ENCODE results near the gene KIF21A. TPM values are rescaled to one million over a fixed set of nuclear protein-coding genes. Genes with fewer than 3 reads are reported as not detected.

KIF21A gene
- total RNA-seq, 2 donors from 2014 or later: 32.3 to 35.3 TPM

GRCh38 chr12:39406262-39406661, 36.7 kb downstream of the KIF21A start:
- DNase-seq: no peak
- H3K27me3 ChIP-seq (ENCODE audit: control insufficient read depth, insufficient read depth, low read length, poor library complexity, severe bottlenecking): no peaks in the 10 kb centered on the region
- H3K4me3 ChIP-seq (ENCODE audit: low read length): no peak overlapping the region
- Mint-ChIP-seq H3K4me3 (no peak overlapping the region), H3K27ac (no peak overlapping the region), H3K36me3 (ENCODE audit: low read depth) (no peaks in the 10 kb centered on the region), H3K27me3 (ENCODE audit: insufficient read depth) (peaks cover 2% of the 10 kb centered on the region), H3K9me3 (no peaks in the 10 kb centered on the region), H3K4me1 (peaks cover 5% of the 10 kb centered on the region)
- H3K9me3 ChIP-seq (ENCODE audit: control insufficient read depth, low read length): no peaks in the 10 kb centered on the region
- H3K9ac ChIP-seq (ENCODE audit: extremely low read depth, low read length, poor library complexity, severe bottlenecking): no peak overlapping the region
- H3K27ac ChIP-seq (ENCODE audit: low read depth, low read length): peak overlapping the region; percentile 34
- H3K4me1 ChIP-seq (ENCODE audit: control insufficient read depth, insufficient read depth, low read length): no peaks in the 10 kb centered on the region
- TF ChIP-seq, protein P1, sequence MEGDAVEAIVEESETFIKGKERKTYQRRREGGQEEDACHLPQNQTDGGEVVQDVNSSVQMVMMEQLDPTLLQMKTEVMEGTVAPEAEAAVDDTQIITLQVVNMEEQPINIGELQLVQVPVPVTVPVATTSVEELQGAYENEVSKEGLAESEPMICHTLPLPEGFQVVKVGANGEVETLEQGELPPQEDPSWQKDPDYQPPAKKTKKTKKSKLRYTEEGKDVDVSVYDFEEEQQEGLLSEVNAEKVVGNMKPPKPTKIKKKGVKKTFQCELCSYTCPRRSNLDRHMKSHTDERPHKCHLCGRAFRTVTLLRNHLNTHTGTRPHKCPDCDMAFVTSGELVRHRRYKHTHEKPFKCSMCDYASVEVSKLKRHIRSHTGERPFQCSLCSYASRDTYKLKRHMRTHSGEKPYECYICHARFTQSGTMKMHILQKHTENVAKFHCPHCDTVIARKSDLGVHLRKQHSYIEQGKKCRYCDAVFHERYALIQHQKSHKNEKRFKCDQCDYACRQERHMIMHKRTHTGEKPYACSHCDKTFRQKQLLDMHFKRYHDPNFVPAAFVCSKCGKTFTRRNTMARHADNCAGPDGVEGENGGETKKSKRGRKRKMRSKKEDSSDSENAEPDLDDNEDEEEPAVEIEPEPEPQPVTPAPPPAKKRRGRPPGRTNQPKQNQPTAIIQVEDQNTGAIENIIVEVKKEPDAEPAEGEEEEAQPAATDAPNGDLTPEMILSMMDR (conservative IDR thresholded peaks at IDR 0.05): no peak
- H3K36me3 ChIP-seq (ENCODE audit: control insufficient read depth, insufficient read depth, low read length): no peaks in the 10 kb centered on the region

DNA sequence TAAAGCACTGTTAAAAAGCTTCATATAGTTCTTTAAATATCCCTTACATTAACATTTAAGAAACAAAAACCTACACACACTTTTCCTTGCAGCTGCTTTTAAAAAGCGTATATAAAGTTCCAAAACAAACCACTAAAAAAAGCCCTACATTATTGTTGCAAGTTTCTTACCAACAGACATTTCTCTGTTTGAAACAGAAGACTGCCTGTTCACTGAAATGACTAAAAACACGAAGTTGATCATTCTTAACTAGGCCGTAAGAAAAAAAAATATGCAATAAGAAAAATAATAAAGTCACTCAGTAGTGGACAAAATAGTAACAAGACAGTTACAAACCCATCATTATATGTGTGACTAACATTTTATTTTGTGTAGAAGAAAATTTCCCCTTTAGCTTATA, 37.3 kb downstream of the KIF21A start:
- H3K9me3 Mint-ChIP-seq: no peaks in the 10 kb centered on the region
- TF ChIP-seq, protein P1 (conservative IDR thresholded peaks at IDR 0.05): no peak
- Histone ChIP-seq H3K27ac (ENCODE audit: low read depth, low read length) (no peak overlapping the region), H3K9me3 (ENCODE audit: control insufficient read depth, low read length) (no peaks in the 10 kb centered on the region), H3K4me1 (ENCODE audit: control insufficient read depth, insufficient read depth, low read length) (no peaks in the 10 kb centered on the region), H3K9ac (ENCODE audit: extremely low read depth, low read length, poor library complexity, severe bottlenecking) (no peak overlapping the region), H3K4me3 (ENCODE audit: low read length) (no peak overlapping the region), H3K36me3 (ENCODE audit: control insufficient read depth, insufficient read depth, low read length) (no peaks in the 10 kb centered on the region), H3K27me3 (ENCODE audit: control insufficient read depth, insufficient read depth, low read length, poor library complexity, severe bottlenecking) (no peaks in the 10 kb centered on the region)
- H3K27ac Mint-ChIP-seq: no peak overlapping the region
- H3K4me1 Mint-ChIP-seq: peaks cover 5% of the 10 kb centered on the region
- H3K36me3 Mint-ChIP-seq (ENCODE audit: low read depth): no peaks in the 10 kb centered on the region
- no peaks in the 10 kb centered on the region for H3K27me3 Mint-ChIP-seq (ENCODE audit: insufficient read depth)
- DNase-seq: no peak
- H3K4me3 Mint-ChIP-seq: no peak overlapping the region
- 87 to 88% methylated on average over 2 to 3 of the region's 3 CpGs for WGBS, 2 experiments (ENCODE audit: insufficient coverage in 1 of 2, insufficient read length in 1 of 2)

GRCh38 chr12:39404000-39404399, 38.9 kb downstream of the KIF21A start:
- no peaks in the 10 kb centered on the region for H3K36me3 ChIP-seq (ENCODE audit: control insufficient read depth, insufficient read depth, low read length)
- no peaks in the 10 kb centered on the region for H3K9me3 ChIP-seq (ENCODE audit: control insufficient read depth, low read length)
- no peak overlapping the region for H3K27ac ChIP-seq (ENCODE audit: low read depth, low read length)
- no peak overlapping the region for H3K27ac Mint-ChIP-seq
- WGBS, 2 experiments (ENCODE audit: insufficient coverage in 1 of 2, insufficient read length in 1 of 2): 92% methylated on average over 1 of the region's 1 CpG; no CpG with 5 or more reads in 1 of the 2 experiments
- peaks cover 5% of the 10 kb centered on the region for H3K4me1 Mint-ChIP-seq
- no peaks in the 10 kb centered on the region for H3K36me3 Mint-ChIP-seq (ENCODE audit: low read depth)
- H3K4me3 Mint-ChIP-seq: no peak overlapping the region
- H3K27me3 ChIP-seq (ENCODE audit: control insufficient read depth, insufficient read depth, low read length, poor library complexity, severe bottlenecking): no peaks in the 10 kb centered on the region
- no peaks in the 10 kb centered on the region for H3K4me1 ChIP-seq (ENCODE audit: control insufficient read depth, insufficient read depth, low read length)
- H3K4me3 ChIP-seq (ENCODE audit: low read length): no peak overlapping the region
- H3K27me3 Mint-ChIP-seq (ENCODE audit: insufficient read depth): no peaks in the 10 kb centered on the region
- DNase-seq: no peak
- H3K9ac ChIP-seq (ENCODE audit: extremely low read depth, low read length, poor library complexity, severe bottlenecking): no peak overlapping the region
- H3K9me3 Mint-ChIP-seq: no peaks in the 10 kb centered on the region
- TF ChIP-seq, protein P1 (conservative IDR thresholded peaks at IDR 0.05): no peak
